ENCODE results near the gene CALY.

The CALY gene

DNA sequence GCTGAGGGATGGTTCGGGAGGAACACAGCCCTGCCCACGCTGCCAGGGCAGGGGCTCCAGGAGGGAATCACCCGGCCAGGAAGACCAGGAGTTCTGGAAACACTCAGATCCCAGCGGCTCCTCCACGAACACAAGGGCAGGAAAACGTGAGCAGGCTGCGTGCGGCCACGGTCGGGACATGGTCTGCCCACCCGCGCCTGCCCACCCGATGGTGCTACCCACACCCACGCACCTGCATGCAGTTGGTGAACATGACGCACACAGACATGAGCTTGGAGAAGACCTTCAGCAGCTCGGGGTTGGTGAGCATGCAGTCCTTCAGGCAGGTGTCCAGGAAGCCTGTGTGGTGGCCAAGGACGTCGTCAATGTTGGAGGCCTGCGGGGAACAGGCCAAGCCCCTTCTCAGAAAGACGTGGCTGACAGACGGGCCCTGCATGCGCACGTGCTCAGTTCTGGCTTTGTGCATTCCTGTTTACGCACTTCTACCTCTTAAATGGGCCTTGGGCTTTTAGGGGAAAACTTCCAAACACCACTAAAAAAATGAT lies 53.8 kb downstream of the CALY start:
- DNase-seq = no peak

DNA sequence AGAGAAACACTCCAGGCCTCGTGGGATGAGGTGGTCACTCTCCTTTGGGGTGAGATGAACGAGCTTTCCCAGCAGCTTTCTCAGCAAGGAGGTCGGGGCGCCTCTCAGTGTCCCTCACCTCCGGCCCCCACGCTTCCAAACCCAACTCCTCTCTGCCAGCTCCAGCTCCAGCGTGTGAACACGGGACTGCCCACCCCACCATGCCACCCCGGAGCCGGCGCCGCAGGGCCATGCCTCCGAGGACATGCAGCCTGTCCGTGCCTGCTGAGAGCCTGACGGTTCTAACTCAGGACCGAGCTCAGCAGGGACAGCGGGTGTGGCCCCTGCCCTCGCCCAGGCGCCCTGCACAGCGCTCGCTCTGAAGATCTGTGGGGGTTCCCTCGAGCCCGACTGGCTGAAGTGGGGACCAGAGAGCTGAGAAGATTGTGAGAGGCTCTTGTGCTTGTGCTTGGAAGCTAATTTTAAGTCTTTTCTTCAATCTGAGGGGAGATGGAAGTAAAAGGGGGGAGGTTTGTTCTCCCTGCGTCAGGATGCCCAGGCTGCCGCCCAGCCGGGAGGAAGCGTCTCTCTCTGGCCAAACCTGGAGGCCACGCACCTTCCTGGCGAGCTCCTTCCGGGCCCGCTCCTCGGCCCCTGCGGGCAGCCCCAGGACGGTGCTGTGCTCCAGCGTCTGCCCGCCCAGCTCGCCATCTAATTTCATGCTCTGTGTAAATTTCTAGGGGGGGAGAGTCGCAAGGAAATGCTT lies 54.9 kb downstream of the CALY start:
- DNase-seq = no peak

DNA sequence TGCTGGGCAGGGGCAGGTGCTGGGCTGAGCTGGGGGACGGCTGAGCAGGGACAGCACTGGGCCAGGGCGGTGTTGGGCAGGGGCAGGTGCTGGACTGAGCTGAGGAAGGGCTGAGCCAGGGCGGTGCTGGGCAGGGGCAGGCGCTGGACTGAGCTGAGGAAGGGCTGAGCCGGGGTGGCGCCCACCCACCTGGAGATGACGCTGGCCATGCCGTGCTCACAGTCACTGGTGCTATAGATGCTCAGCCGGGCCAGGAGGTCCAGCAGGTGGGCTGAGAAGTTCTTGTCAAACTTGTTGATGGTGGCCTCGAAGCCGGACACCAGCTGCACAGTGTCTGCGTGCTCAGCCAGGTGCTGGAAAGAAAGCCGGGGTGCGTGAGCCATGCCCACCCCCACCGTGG lies 55.6 kb downstream of the CALY start:
- no peak for DNase-seq

DNA sequence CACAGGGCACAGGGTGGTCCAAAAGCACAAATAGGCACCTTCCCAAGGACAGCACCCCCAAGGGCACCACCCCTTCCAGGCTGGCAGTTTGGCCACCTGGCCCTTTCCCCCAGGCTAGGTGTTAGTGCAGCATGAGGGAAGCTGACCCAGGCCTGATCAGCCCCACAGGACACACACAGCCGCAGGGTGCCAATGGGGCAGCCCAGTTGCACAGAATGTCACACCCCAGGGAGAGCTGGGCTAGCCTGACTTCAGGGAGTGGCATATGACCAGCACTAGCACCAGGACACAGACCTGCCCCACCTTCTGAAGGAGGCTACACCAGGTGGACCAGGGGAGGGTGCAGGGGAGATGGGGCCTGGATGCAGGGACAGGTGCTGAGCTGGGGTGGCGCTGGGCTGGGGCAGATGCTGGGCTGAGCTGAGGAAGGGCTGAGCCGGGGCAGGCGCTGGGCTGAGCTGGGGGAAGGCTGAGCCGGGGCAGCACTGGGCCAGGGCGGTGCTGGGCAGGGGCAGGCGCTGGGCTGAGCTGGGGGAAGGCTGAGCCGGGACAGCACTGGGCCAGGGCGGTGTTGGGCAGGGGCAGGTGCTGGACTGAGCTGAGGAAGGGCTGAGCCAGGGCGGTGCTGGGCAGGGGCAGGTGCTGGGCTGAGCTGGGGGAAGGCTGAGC lies 56.2 kb downstream of the CALY start:
- no peak for DNase-seq

DNA sequence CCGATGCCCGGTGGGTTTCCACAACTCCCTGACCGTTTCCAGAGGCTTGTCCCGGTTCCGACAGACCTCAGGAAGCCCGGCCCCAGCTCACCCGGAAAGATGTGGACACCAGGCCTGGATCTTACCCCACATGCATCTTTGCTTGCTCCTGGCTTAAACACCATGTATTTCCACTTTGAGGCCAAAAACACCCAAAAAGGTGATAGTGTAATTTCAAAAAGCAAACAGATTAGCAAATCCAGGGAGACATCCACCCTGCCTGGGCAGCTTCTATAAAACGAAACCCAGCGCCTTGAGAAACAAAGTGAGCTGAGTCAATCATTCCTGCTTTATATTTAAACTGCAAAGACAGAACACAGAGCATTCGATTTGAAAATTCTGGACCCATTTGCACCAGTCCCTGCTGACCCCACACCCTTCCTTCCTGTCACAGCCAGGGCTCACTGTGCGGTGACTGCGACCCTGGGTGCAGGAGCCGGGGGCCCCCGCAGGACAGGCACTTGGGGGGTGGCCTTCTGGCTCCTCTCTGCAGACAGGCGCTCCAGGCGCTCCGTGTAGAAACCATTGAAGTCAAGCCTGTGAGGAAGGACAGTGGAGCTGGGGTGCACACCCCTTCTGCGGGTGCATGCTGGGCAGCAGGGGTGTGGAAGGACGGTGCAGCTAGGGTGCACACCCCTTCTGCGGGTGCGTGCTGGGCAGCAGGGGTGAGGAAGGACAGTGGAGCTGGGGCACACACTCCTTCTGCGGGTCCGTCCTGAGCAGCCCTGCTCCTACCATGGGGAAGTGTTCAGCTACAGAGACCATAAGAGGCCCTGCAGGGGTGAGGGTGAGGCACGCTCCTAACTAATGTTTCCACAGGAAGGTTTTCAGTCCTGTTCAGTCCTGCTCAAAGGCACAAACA lies 57.1 kb downstream of the CALY start:
- DNase-seq = no peak

DNA sequence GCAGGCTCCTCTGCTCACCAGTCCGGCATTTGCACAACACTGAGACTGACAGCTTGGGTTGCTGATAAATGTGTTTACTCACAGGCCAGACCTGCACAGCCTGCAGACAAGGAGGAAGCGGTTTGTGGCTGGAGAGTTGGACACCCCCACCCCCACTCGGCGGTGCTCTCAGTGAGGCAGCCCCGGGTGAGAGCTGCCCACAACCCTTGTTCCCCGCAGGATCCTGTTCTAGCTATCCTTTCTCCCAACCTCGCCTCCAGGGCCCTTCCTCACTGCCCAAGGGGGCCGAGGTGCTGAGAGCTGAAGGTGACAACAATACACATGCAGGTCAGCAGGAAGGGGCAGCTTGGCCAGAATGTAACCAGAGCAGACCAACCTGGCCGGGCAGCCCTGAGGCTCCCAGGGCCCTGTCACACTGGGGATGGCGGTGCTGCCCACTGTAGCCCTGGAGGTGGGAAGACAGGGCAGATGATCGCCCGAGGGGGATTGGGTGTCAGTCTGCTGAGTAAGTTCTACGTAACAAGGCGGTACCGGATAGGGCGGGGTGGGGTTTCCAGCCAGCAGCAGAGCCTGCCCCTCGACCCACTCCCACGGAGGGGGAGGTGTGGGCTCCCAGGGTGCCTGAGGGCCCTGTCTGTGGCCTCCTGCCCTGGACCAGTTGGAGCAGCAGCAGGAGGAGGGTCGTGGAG lies 58.0 kb downstream of the CALY start:
- peak; percentile 84 for DNase-seq

DNA sequence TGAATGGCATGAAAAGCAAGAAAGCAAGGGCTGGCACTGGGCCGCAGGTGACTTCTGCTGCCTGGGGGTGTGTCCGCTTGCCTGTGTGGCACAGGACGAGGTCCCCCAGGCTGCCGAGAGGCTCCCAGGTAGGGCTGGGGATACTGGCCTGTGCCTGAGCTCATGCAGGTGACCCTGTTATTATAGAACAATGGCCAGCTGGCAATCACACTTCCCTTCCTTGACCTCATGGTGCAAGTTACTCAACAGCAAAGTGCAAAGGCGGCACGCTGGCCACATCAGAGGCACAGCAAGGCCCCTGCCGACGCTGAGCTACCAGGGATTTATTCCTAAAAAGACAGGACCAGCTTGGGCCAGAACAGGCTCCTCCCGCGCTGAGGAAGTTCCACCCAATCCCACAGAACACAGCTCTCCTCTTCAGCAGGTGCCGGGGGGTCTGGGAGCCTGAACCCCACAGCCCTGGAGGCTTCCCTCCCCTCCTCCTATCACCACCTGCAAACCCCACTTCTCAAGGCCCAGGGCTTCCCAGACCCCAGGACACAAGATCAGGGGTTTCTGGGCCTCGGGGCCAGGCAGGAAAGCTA lies 58.6 kb downstream of the CALY start:
- no peak for DNase-seq

DNA sequence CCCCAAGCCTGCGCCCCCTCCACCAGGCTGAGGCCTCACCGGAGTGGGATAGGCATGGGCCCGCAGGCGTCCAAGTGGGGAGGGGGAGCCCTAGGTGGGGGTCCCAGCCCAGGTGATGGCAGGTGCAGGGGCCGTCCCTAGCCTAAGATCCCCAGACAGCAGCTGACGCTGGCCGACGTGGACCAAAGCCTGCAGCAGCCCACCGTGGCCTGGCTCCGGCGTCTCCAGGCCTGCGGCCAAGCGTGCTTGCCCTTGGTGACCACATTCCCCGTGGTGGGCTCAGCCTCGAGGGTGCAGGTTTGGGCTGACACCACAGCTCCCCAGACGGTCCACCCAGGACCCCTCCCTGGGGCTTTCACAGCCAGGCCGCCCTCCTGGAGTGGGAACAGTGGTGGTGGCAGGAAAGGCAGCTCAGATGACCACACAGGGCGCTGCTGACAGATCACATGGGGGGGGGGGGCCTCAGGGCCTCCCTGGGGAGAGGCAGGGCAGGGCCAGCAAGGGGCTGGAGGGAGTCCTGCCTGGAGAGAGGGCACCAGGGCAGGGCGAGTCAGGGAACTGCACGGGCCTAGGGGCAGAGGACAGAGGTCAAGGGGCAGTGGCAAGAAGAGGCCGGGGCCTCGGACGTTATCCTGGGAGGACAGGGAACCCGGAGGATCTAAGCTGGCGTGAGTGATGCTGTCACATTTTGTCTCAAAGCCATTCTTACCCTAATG lies 59.3 kb downstream of the CALY start:
- no peak for DNase-seq

DNA sequence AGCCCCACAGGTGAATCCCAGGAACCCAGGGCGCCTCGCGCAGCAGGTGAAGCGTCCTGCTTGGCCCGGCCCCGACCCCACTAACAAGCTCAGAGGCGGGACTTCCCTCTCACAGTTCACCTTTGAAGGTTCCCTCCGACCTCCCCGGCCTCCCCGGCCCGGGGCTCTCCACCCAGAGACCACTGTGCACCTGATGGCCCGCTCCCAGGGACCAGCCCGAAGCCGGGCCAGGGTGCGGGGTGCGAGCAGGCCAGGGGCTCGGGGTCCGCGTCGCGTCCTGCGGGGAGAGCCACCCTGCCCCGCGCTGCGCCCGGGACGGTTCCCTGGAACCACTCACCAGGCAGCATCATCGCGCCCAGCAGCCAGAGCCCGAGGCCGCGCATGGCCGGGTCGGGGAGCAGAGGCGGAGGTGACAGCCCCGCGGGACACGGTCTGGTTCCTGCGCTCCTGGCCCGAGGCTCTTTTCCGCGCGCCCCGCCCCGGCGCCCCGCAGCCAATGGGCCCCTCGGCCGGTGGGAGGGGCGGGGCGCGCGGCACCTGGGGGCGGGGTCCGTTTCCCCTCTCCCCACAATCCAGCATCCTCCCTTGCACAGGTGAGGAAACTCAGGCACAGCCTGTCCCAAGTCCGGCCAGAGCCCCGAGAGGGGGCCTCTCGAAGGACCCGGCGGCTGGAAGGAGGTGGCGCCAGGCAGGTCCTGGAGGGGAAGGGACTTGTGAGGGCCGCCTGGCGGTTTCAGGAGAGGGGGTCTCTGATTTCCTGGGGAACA lies 60.1 kb downstream of the CALY start, which contains the start of gene ADAM8:
ADAM8 (minus strand) TSS at position 434 of the 767 bp plus-strand sequence; CDS start at position 383, 51 bp downstream.
- DNase-seq = peak; percentile 74

DNA sequence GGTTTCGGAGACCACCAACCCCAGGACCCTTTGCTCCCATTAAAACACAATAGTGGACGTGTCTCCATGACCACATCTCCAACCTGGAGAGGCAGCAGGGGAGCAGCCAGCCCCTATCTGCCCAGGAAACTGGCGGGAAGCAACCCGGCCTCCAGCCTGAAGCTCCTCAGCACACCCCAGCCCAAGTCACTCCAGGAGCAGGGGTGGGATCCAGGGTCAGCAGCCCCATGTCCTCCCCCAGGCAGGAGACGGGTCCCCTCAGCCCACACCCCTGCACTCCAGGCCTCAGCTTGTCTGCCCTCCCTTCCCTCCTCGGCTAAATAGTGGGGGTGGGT lies 60.6 kb downstream of the CALY start:
- DNase-seq = no peak

DNA sequence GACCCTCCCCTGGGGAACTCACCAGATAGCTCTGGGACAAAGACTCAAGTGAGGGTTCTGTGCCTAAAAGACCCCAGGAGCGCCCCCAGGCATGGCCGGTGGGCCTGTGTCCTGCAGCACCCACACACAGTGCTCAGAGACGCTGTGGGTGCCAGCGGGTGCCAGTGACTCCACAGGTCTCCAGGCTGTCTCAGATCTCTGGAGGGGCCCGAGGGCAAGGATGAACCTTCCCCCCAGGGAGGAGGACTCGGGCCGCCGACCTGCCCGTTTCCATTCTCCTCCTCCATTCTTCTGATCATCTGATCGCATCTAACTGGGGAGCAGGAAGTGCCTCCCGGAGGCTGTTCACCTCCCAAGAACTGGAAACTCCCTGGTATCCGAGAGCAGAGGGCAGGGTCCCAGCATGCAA lies 61.0 kb downstream of the CALY start:
- DNase-seq = peak; percentile 67

DNA sequence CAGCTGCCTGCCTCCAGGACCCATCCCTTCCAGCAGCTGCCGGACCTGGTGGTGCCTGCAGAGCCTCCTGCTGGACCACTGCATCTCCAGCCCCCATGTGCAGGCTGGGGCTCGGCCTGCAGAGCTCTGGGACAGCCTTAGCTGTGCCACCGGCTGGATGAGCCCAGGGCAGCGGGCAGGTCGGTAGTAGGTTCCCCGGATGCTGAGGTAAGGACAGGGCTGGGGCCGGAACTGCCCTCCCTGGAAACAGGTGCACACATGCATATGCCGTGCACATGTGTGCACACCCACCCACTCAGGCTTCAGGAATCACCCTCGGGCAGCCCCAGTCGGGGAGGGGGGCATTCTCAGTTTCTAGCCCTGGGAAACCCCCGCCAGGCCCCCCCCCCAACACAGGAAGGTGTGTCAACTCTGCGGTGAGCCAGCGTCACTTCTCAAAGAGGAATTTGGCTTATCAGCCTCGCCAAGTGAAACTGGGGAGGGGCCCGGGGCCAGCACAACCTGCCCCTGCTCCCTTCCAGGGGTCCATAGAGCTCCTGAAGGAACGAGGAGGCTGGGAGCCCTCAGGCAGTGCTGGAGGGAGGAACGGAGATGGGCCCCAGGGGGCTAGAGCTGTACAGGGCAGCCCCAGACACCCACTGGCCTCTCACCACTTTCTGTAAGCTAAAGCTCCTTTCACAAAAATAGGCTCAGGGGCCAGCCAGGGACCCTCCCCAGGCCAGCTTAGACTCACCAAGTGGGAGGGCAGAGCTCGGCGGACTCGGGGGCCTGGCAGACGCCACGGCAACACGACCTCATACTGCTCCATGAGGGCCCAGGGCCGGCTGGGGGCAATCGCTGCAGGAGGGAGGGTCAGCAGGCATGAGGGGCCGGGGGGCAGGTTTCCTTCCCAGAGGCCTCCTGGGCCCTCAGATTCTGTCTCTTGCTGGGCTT lies 61.7 kb downstream of the CALY start:
- peak; percentile 91 for DNase-seq

Measured in CD4-positive, alpha-beta T cell treated with Interleukin-21 for 1 hour (primary cell).